ENCODE results near the gene TMEM132D.

TMEM132D gene

GRCh38 chr12:129328235-129328634 is 575.6 kb downstream of the TMEM132D start:
- Histone ChIP-seq H3K4me3 (ENCODE audit: low read depth, low read length) (no peak overlapping the region), H3K9me3 (ENCODE audit: control insufficient read depth, insufficient read depth, low read depth, low read length) (no peaks in the 10 kb centered on the region), H3K27ac (ENCODE audit: extremely low read depth, low read depth, low read length) (no peak overlapping the region), H3K4me1 (ENCODE audit: control insufficient read depth, insufficient read depth, low read length) (no peaks in the 10 kb centered on the region), H3K36me3 (ENCODE audit: control insufficient read depth in 2 of 2, insufficient read depth in 1 of 2, low read length in 2 of 2) (no peaks in the 10 kb centered on the region)
- CTCF ChIA-PET: no interaction called here
- POLR2A ChIA-PET: no interaction called here
- TF ChIP-seq ZNF792 (tag by site-specific recombination; IDR thresholded peaks at IDR 0.05) (no peak), ZNF48 (tag by site-specific recombination; IDR thresholded peaks at IDR 0.05) (no peak), ZNF404 (tag by site-specific recombination; IDR thresholded peaks at IDR 0.05) (no peak), ZBTB6 (tag by site-specific recombination; IDR thresholded peaks at IDR 0.05) (no peak), ZEB2 (tag by site-specific recombination; IDR thresholded peaks at IDR 0.05) (no peak), ZNF670 (tag by site-specific recombination; IDR thresholded peaks at IDR 0.05; ENCODE audit: low read depth) (no peak)

DNA sequence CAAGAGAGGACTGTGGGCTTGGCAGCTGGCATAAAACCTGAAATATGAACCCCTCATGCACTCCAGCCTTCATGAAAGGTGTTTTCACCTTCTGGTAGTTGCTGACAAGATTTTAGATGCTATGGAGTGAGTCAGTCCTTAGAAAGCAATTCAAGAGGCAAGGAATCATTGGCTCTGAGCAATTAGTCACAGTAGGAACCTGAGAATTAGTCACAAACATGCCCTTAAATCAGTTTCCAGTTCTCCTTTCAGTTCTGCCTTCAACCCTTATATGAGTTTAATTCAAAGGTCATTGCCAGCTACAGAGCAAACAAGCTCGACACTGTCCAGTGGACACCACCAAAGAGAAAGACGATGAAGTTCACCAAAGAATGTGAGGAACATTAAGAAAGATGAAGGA is 578.3 kb downstream of the TMEM132D start:
- ChIA-PET CTCF (no interaction called here), POLR2A (no interaction called here)
- Histone ChIP-seq H3K27ac (ENCODE audit: extremely low read depth, low read depth, low read length) (no peak overlapping the region), H3K4me1 (ENCODE audit: control insufficient read depth, insufficient read depth, low read length) (no peaks in the 10 kb centered on the region), H3K36me3 (ENCODE audit: control insufficient read depth in 2 of 2, insufficient read depth in 1 of 2, low read length in 2 of 2) (no peaks in the 10 kb centered on the region), H3K4me3 (ENCODE audit: low read depth, low read length) (no peak overlapping the region), H3K9me3 (ENCODE audit: control insufficient read depth, insufficient read depth, low read depth, low read length) (no peaks in the 10 kb centered on the region)
- TF ChIP-seq ZNF558 (tag by site-specific recombination; IDR thresholded peaks at IDR 0.05): no peak
- TF ChIP-seq ZNF518A (tag by site-specific recombination; conservative IDR thresholded peaks at IDR 0.05; ENCODE audit: low read depth): no peak
- TF ChIP-seq ZSCAN23 (tag by site-specific recombination; IDR thresholded peaks at IDR 0.05): no peak
- no peak for TF ChIP-seq OSR2 (tag by site-specific recombination; IDR thresholded peaks at IDR 0.05)
- no peak for TF ChIP-seq ZNF416 (tag by site-specific recombination; IDR thresholded peaks at IDR 0.05)
- no peak for TF ChIP-seq ZNF423 (tag by site-specific recombination; IDR thresholded peaks at IDR 0.05)
- no peak for TF ChIP-seq ZNF24 (tag by site-specific recombination; IDR thresholded peaks at IDR 0.05)
- TF ChIP-seq, protein P1, sequence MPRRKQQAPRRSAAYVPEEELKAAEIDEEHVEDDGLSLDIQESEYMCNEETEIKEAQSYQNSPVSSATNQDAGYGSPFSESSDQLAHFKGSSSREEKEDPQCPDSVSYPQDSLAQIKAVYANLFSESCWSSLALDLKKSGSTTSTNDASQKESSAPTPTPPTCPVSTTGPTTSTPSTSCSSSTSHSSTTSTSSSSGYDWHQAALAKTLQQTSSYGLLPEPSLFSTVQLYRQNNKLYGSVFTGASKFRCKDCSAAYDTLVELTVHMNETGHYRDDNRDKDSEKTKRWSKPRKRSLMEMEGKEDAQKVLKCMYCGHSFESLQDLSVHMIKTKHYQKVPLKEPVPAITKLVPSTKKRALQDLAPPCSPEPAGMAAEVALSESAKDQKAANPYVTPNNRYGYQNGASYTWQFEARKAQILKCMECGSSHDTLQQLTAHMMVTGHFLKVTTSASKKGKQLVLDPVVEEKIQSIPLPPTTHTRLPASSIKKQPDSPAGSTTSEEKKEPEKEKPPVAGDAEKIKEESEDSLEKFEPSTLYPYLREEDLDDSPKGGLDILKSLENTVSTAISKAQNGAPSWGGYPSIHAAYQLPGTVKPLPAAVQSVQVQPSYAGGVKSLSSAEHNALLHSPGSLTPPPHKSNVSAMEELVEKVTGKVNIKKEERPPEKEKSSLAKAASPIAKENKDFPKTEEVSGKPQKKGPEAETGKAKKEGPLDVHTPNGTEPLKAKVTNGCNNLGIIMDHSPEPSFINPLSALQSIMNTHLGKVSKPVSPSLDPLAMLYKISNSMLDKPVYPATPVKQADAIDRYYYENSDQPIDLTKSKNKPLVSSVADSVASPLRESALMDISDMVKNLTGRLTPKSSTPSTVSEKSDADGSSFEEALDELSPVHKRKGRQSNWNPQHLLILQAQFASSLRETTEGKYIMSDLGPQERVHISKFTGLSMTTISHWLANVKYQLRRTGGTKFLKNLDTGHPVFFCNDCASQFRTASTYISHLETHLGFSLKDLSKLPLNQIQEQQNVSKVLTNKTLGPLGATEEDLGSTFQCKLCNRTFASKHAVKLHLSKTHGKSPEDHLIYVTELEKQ (tag by site-specific recombination; IDR thresholded peaks at IDR 0.05; ENCODE audit: borderline replicate concordance): no peak
- TF ChIP-seq, protein P2, sequence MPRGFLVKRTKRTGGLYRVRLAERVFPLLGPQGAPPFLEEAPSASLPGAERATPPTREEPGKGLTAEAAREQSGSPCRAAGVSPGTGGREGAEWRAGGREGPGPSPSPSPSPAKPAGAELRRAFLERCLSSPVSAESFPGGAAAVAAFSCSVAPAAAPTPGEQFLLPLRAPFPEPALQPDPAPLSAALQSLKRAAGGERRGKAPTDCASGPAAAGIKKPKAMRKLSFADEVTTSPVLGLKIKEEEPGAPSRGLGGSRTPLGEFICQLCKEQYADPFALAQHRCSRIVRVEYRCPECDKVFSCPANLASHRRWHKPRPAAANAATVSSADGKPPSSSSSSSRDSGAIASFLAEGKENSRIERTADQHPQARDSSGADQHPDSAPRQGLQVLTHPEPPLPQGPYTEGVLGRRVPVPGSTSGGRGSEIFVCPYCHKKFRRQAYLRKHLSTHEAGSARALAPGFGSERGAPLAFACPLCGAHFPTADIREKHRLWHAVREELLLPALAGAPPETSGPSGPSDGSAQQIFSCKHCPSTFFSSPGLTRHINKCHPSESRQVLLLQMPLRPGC (tag by site-specific recombination; IDR thresholded peaks at IDR 0.05): no peak
- TF ChIP-seq ZNF76 (tag by site-specific recombination; IDR thresholded peaks at IDR 0.05; ENCODE audit: borderline replicate concordance, low read depth): no peak
- no peak for TF ChIP-seq YY1 (tag by site-specific recombination; IDR thresholded peaks at IDR 0.05)
- no peak for TF ChIP-seq ZBTB21 (tag by site-specific recombination; IDR thresholded peaks at IDR 0.05)
- no peak for TF ChIP-seq ZNF610 (tag by site-specific recombination; IDR thresholded peaks at IDR 0.05; ENCODE audit: borderline replicate concordance)
- no peak for TF ChIP-seq ZFP41 (tag by site-specific recombination; IDR thresholded peaks at IDR 0.05; ENCODE audit: borderline replicate concordance)
- TF ChIP-seq ZNF488 (tag by site-specific recombination; IDR thresholded peaks at IDR 0.05): no peak
- no peak for TF ChIP-seq ZNF302 (tag by site-specific recombination; IDR thresholded peaks at IDR 0.05; ENCODE audit: low read depth)
- TF ChIP-seq, protein P3, sequence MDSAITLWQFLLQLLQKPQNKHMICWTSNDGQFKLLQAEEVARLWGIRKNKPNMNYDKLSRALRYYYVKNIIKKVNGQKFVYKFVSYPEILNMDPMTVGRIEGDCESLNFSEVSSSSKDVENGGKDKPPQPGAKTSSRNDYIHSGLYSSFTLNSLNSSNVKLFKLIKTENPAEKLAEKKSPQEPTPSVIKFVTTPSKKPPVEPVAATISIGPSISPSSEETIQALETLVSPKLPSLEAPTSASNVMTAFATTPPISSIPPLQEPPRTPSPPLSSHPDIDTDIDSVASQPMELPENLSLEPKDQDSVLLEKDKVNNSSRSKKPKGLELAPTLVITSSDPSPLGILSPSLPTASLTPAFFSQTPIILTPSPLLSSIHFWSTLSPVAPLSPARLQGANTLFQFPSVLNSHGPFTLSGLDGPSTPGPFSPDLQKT (IDR thresholded peaks at IDR 0.05; ENCODE audit: borderline replicate concordance, low read depth, low read length): no peak

Data from HEK293 (cell line).